GM12801 (cell line): Measurements from ENCODE around the gene GCC1.

ENCODE experiments used
- TF ChIP-seq, protein P1 (sequence below): IDR thresholded peaks from one replicate; pipeline ENCODE4 v1.5.1; 2011; ENCODE audit warnings: control low read depth; ENCODE audit not compliant: insufficient read length; ENCODE audit errors: extremely low read depth

GCC1 gene

DNA sequence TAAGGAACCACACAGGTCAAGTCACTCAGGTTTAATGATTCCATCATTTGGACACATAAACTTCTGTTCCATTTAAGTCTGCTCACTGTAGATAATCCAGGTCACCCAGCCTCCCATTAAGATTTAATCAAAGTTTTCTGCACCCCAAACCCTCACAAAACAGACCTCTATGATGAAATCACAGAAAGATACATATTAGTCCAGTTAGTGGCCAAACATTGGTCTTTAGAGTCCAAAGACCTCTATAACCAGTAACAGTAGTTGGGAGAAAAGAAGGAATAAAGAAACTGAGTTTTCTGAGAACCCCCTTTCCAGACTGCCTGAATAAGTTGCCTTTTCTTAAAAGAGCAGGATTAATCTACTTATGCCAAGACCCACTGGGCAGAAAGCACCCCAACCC is 4.8 kb downstream of the GCC1 start:
- TF ChIP-seq, protein P1, sequence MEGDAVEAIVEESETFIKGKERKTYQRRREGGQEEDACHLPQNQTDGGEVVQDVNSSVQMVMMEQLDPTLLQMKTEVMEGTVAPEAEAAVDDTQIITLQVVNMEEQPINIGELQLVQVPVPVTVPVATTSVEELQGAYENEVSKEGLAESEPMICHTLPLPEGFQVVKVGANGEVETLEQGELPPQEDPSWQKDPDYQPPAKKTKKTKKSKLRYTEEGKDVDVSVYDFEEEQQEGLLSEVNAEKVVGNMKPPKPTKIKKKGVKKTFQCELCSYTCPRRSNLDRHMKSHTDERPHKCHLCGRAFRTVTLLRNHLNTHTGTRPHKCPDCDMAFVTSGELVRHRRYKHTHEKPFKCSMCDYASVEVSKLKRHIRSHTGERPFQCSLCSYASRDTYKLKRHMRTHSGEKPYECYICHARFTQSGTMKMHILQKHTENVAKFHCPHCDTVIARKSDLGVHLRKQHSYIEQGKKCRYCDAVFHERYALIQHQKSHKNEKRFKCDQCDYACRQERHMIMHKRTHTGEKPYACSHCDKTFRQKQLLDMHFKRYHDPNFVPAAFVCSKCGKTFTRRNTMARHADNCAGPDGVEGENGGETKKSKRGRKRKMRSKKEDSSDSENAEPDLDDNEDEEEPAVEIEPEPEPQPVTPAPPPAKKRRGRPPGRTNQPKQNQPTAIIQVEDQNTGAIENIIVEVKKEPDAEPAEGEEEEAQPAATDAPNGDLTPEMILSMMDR = no peak

DNA sequence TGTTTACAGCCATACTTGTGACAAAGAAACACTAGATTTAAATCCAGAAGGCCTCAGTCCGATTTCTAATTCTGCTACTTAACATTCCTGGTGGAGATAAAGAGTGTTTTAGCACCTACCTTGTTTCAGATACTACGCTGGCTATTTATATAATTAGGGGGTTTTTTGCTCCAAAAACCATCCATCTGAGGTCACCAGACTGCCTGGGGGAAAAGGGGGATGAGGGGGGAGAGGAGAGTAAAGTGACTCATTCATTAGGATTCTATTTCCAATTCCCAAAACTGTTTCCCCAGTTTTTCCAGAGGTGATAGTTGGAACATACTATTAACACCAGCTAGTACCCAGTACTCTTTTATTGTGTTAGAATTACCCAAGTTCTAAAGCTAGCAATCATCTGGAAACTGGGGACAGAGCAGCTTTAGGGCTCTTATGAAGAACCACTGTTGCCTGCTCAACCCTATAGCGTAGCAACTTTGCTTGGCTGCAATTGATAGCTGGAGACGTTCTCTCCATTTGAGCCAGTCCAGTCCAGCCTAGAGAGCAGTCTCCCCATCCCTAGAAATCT is 6.6 kb downstream of the GCC1 start:
- TF ChIP-seq, protein P1 = no peak

DNA sequence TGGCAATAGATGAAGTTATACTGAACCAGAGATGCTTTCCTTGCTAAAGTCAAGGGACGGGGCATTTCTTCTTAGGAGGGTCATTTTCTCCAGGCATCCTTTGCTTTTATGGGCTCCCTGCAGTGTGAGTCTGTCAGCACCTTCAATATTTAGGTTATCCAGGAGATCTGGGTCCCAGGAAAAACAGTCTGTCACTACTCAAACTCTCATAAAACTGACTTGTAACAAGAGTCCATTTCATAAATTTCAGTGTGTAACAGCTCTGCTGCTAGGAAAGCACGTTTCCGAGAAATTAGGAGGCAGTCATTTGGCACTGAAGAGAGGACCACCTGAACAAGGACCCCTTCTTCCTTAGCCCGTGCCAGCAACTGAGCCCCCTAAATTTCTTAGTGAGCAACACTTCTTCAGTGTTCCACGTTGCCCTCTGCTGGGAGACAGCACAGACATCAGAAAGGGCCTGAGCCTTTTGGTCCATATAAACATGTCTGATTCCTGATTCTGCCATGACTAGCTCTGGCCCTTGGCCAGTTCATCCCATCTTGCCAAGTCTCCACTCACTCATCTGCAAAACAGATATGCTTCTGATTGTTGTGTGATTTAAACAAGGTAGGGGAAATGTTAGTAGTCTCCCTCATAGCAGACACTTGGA is 7.2 kb downstream of the GCC1 start:
- TF ChIP-seq, protein P1 = no peak

DNA sequence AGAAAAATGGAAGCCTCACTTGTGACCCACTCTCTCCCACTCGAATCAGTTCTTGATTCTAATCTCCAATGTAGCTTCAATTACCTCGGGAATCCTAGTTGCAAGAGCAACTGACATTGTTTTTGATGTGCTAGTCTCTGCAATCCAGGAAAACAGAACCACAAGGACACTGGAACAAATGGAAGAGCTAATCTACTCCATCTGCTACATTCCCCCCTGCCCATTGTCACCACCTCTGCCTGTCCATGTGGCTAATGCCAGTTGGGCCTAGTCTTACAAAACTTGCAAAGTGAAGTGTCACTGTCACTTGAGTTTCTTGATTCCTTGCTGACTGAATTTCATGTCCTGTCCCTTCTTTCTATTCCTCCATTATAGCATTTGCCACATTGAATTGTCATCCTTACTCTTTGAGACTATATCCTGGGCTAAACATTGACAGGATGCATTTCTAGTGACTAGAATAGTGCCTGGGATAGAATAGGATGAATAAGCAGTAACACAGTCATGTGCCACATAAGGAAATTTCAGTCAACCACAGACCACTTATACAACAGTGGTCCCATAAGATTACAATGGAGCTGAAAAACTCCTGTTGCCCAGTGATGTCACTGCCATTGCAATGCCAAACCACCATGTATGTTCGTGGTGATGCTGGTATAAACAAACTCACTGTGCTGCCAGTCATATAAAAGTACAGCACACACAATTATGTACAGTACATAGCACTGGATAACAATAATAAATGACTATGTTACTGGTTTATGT is 13.5 kb downstream of the GCC1 start:
- TF ChIP-seq, protein P1 = no peak

DNA sequence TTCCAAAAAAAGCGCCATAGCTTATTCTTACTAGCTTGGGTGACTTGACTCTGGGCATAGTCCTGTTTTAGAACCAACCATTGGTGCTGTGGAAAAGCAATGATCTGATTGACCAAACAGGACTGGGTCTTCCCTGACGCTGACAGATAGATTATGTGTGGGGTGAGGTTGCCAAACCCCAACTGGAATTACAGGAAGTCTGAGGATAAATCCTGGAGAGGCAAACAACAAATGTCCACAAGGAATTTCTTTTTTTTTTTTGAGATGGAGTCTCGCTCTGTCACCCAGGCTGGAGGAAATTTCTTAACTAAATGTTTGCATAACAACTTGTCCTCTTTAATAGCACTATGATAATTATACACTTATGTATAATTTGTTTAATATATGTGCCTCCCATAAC is 19.2 kb downstream of the GCC1 start:
- TF ChIP-seq, protein P1 = no peak

DNA sequence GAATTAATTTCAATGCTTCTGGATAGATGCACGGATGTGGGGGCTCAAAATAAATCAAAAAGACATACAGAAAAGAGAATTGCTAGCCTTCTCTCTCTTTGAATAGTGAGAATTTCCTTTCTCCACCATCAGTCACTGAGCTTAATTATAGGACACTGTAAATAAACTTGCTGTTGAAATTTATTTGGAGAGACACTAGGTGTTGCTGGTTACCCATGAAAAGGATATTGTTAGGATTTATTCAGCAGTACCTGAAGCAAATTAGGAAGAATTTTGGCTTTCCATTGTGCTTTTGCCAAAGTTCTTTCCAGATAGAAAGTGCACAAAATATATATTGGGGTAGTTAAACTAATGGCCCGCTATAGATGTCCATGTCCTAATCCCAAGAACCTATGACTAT is 27.6 kb downstream of the GCC1 start:
- TF ChIP-seq, protein P1 = no peak

DNA sequence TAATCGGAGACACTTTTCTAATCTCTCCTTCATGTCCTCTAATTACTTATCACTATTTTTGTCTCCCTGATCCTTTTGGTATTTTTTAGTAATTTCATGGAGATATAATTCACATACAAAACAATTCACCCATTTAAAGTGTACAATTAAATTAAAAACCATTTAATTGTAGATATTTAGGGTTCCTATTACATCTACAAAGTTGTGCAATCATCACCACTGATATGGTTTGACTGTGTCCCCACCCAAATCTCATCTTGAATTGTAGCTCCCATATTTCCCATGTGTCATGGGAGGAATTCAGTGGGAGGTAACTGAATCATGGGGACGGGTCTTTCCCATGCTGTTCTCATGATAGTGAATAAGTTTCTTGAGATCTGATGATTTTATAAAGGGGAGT is 29.0 kb downstream of the GCC1 start:
- TF ChIP-seq, protein P1 = no peak
